OCI-M2 (cell line): ENCODE data around the gene ADAMTS9.

Experiments used
- DNase-seq: peaks from one replicate; lab custom pipeline; 2025; ENCODE audit not compliant: unreplicated experiment; lab: John Stamatoyannopoulos, UW

Gene ADAMTS9

GRCh38 chr3:64578062-64578770 lies 109.6 kb downstream of the ADAMTS9 start:
- DNase-seq, result no peak

DNA sequence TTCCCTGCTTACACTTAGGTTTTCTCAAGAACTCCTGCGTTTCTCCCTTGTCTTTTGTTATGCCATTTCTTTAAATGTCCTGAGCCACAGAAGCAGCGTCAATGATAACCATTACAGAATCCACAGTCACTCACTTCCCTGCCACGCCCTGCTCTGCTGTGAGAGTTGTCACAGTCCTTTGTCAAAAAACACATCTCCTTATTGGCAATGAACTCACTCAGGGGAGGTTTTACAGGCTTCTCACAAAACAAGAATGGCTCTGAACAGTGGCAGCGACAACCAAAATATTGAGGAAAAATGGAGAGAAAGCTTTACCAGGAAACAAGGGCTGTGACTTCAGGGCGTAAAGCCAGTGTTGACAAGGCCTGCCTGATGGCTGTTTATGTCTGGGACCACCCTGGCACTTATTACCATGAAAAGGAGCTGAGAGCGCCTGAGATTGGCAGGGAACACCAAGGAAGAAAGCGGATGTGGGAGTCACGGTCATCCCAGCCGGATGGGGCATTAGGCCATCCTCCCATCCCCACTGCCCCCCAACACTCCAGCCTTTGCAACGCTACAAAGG lies 111.5 kb downstream of the ADAMTS9 start:
- no peak for DNase-seq

DNA sequence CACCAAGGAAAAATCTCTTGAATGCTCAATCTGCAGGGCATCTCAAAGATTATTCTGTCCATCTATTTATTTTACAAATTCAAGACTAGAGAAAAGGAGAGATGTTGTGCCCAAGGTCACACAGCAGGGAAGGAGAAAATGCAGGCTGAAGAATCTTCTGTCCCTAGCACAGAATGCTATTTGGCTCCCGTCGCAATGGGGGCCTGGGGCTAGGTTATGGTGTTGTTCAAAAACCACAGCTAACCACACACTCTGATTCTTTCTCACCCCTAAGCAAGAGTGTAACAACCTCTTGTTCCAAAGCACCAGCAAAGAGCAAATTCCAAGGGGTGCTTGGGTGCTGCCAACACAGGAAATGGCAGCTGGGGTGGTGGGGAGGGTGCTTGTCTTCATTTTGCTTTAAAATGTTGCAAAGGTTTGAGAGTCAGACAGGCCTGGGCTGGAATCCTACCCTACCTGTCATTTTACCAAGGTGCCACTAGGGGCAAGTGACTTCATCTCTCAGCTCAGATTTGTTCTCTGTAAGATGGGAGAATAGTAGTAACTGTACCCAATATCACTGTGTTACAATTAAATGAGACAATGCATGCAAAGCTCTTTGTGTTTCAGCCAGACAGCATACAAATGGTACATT lies 112.5 kb downstream of the ADAMTS9 start:
- DNase-seq, result no peak

- no peak for DNase-seq
Observed at GRCh38 chr3:64574194-64574593, 113.6 kb downstream of the ADAMTS9 start.

DNA sequence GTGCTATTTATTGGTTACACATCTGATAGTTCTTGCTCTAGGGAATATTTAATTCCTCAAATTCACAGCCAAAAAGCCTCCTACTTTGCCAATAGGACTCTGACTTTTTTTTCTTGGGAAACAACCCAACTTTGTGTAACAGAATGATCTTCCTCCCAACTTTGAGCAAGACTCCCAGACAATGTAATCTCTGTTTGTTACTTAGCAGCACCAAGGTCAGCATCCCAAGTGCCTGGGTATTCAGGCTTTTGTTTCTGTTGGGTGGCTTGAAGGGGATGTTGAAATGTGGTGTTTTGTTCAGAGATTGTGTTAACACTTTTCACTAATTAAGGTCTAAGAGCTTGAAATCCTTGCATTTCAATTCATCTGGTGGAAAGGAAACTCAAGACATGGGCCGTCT lies 115.8 kb downstream of the ADAMTS9 start:
- no peak for DNase-seq

- DNase-seq, result no peak
Observed at GRCh38 chr3:64568895-64569517, 118.8 kb downstream of the ADAMTS9 start.

- no peak for DNase-seq
Observed at GRCh38 chr3:64566859-64567258, 120.9 kb downstream of the ADAMTS9 start.

- no peak for DNase-seq
Observed at GRCh38 chr3:64563751-64564150, 124.0 kb downstream of the ADAMTS9 start.

- no peak for DNase-seq
Observed at GRCh38 chr3:64561868-64562267, 125.9 kb downstream of the ADAMTS9 start.

GRCh38 chr3:64561325-64561843 lies 126.4 kb downstream of the ADAMTS9 start:
- no peak for DNase-seq

DNA sequence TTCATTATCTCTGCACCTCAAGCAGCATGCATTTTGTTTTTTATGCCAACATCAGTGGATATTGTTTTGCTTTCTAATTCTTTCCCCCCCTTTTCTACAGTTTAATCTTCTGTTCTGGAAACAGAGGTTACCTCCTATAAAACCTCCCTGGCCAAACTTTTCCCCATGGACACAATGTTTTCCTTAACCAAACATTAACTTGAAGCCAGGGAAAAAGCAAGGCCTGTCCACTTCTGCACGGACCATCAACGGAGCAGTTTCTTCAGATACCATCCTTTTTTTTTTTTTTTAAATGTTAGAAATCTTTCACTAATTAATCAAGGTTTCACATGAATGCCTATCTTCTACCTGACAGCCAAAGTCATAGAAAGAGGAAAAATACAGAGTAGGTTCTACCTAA lies 127.0 kb downstream of the ADAMTS9 start:
- no peak for DNase-seq

GRCh38 chr3:64559588-64559987 lies 128.2 kb downstream of the ADAMTS9 start:
- DNase-seq, result no peak

DNA sequence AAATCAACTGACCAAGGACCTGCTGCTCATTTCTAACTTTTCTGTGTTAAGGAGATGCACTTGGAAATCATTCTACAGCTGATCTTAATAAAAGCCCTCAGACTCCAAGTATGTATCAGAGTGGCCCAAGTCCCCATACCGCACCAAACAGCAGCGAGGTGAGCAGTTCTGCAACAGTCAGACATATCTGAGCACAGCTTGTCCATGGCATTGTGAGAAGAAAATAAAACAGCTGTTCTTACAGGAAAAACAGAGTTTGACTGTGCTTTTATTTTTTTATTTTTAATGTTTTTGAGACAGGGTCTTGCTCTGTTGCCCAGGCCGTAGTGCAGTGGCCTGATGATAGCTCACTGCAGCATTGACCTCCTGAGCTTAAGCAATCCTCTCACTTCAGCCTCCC lies 131.8 kb downstream of the ADAMTS9 start:
- no peak for DNase-seq

DNA sequence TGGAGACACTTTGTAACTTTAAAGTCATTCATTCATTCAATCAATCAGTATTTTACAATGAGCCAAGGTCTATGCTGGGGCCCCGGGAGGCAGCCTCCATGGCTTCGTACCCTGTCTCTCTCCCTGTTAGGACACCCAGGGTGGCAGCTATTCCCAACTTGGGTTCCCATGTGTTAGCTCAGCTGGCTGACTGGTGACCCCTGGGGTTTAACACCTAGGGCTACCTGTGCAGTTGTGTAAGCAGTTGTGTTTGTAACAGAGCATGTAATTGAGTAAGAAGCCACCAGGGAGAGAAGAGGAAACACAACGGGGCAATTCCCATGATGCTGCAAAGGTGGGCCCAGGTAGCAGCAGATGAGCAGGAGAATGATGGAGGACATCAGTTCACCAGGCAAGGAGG lies 132.4 kb downstream of the ADAMTS9 start:
- no peak for DNase-seq

DNA sequence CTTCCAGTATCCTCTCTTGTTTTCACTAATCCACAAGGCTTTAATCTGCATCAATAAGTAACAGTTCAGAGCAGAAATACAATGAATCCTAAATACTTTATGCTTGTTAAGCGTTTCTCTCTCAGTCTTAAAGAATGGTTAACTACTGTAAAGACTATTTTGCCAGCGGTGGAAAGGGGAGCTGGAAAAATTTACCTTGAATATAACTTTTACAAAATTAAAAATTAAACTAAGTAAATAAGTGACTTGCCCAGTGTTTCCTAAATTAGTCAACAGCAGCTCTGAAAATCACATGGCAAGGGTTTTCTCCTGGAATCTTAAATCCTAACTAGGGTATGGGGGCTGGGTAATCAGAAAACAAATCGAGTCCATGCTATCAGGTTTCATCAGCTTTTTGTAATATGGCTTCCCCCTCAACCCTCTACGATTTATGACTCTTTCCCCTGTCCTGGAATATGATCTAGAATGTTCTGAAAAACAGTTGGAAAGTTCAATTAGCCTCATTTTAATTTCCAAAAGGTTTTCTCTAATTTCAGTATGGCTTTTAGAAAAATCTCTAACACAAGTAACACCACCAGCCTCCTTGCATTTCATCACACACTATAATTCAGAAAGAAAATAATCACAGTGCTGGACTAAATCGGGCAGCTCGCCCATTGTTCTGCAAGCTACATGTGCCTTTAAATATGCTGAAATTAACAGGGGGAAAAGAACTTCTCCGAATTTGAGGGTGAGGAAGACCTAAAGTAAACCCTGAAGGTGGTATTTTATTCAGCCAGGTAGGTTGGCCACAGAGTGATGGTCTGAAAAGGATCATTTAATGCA lies 133.5 kb downstream of the ADAMTS9 start:
- DNase-seq, result no peak

DNA sequence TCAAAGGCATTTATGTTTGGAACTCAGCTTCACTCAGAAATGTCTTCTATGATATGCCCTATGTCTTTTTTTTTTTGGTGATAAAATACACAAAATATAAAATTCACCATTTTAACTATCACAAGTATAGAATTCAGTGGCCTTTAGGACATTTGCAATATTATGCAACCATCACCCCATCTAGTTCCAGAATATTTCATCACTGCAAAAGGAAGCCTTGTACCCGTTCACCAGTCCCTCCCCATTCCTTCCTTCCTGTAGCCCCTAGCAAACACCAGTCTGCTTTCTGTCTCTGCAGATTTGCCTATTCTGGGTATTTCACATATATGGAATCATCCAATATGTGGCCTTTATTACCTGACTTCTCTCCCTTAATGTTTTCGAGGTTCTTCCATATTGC lies 134.8 kb downstream of the ADAMTS9 start:
- DNase-seq, result no peak

- no peak for DNase-seq
Observed at GRCh38 chr3:64552160-64552559, 135.6 kb downstream of the ADAMTS9 start.

- no peak for DNase-seq
Observed at GRCh38 chr3:64551697-64552096, 136.1 kb downstream of the ADAMTS9 start.

- no peak for DNase-seq
Observed at GRCh38 chr3:64550745-64551144, 137.1 kb downstream of the ADAMTS9 start.

- DNase-seq, result no peak
Observed at GRCh38 chr3:64549869-64550268, 137.9 kb downstream of the ADAMTS9 start.
